Astrocyte (in vitro differentiated cells and primary cell): ENCODE data around the gene IFT81. TPM values are rescaled to one million over a fixed set of nuclear protein-coding genes. Genes with fewer than 3 reads are reported as not detected.

Source experiments
- DNase-seq: peaks from one replicate; pipeline ENCODE4 v3.0.0-alpha.2; 2010; ENCODE audit warnings: low read depth
- FAIRE-seq: peaks from 2 replicates; lab custom pipeline; 2011; peaks lifted over from hg19 to GRCh38; lab: Jason Lieb, UNC
- H2AFZ ChIP-seq: 2 replicates; pipeline ENCODE4 v1.6.0; 2012; ENCODE audit warnings: low read depth, low read length, inconsistent platforms
- H3K27ac ChIP-seq: 2 replicates; pipeline ENCODE4 v1.5.1; 2011; ENCODE audit warnings: low read depth, low read length, inconsistent platforms
- H3K27me3 ChIP-seq: 2 replicates; pipeline ENCODE4 v1.6.0; 2011; ENCODE audit warnings: low read length, inconsistent platforms; ENCODE audit not compliant: insufficient read depth
- H3K36me3 ChIP-seq: 2 replicates; pipeline ENCODE4 v1.5.1; 2011; ENCODE audit warnings: low read length, inconsistent platforms; ENCODE audit not compliant: insufficient read depth
- H3K4me1 ChIP-seq: 2 replicates; pipeline ENCODE4 v1.5.1; 2011; ENCODE audit warnings: low read length, inconsistent platforms; ENCODE audit not compliant: insufficient read depth
- H3K4me2 ChIP-seq: 2 replicates; pipeline ENCODE4 v1.6.0; 2012; ENCODE audit warnings: low read length, inconsistent platforms
- H3K4me3 ChIP-seq: 2 replicates; pipeline ENCODE4 v1.5.1; 2011; ENCODE audit warnings: low read depth, mild to moderate bottlenecking, low read length, inconsistent platforms; ENCODE audit not compliant: insufficient read depth
- H3K79me2 ChIP-seq: 2 replicates; pipeline ENCODE4 v1.6.0; 2012; ENCODE audit warnings: mild to moderate bottlenecking, low read length, inconsistent platforms; ENCODE audit not compliant: insufficient read depth
- H3K9ac ChIP-seq: 2 replicates; pipeline ENCODE4 v1.6.0; 2012; ENCODE audit warnings: mild to moderate bottlenecking, low read length, inconsistent platforms
- H3K9me3 ChIP-seq: 2 replicates; pipeline ENCODE4 v1.5.1; 2012; ENCODE audit warnings: low read depth, mild to moderate bottlenecking, low read length, inconsistent platforms; ENCODE audit not compliant: insufficient read depth
- H4K20me1 ChIP-seq: 2 replicates; pipeline ENCODE4 v1.6.0; 2012; ENCODE audit warnings: low read length, inconsistent platforms; ENCODE audit not compliant: insufficient read depth
- H3K27ac Mint-ChIP-seq: one replicate; pipeline ENCODE4 v1.8.0; 2021; ENCODE audit warnings: mild to moderate bottlenecking, mixed read lengths; ENCODE audit not compliant: unreplicated experiment
- H3K27me3 Mint-ChIP-seq: one replicate; pipeline ENCODE4 v1.8.0; 2021; ENCODE audit warnings: low read depth, mixed read lengths; ENCODE audit not compliant: unreplicated experiment
- H3K36me3 Mint-ChIP-seq: one replicate; pipeline ENCODE4 v1.8.0; 2021; ENCODE audit warnings: low read depth, mixed read lengths; ENCODE audit not compliant: unreplicated experiment
- H3K4me1 Mint-ChIP-seq: one replicate; pipeline ENCODE4 v1.8.0; 2021; ENCODE audit warnings: low read depth, mixed read lengths; ENCODE audit not compliant: unreplicated experiment
- H3K4me3 Mint-ChIP-seq: one replicate; pipeline ENCODE4 v1.8.0; 2021; ENCODE audit warnings: mild to moderate bottlenecking, moderate library complexity, mixed read lengths; ENCODE audit not compliant: unreplicated experiment
- H3K9me3 Mint-ChIP-seq: one replicate; pipeline ENCODE4 v1.8.0; 2021; ENCODE audit warnings: mild to moderate bottlenecking, mixed read lengths; ENCODE audit not compliant: unreplicated experiment
- EZH2 ChIP-seq: IDR thresholded peaks from 2 replicates; pipeline ENCODE4 v1.6.1; 2012; ENCODE audit warnings: mild to moderate bottlenecking, low read length, inconsistent platforms; ENCODE audit not compliant: insufficient read depth
- total RNA-seq: library from RNA; stranded (reverse); gene quantifications from 2 replicates; pipeline ENCODE4 v1.2.1, GENCODE V29; 2021
- TF ChIP-seq, protein P1 (sequence below): IDR thresholded peaks from 2 replicates; pipeline ENCODE4 v1.5.1; 2011; ENCODE audit warnings: low read depth, mild to moderate bottlenecking, inconsistent platforms, low read length, moderate library complexity; ENCODE audit not compliant: insufficient read depth

IFT81 gene
- total RNA-seq, 1 donor from 2014 or later: 12.3 TPM

DNA sequence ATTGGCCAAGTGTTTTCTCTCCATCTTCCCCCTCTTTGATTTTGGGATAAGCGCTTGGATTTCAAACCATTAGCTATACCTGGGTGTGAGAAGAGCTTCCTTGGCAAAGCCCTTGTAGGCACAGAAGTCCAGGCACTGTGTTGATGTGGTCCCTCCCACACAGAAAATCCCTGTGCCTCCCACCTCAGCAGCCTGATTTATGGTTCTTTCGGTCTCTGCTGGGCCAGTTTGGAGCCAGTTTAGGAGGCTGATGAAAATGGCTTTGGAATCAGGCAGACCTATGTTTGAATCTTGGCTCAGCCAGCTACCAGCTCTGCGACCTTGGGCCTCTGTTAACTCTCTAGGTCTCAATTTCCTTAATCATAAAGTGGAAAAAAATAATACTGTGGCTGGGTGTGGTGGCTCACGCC, 9.6 kb upstream of the IFT81 start:
- no peak overlapping the region for H3K9ac ChIP-seq
- H4K20me1 ChIP-seq: no peaks in the 10 kb centered on the region
- no peak overlapping the region for H3K27ac Mint-ChIP-seq
- DNase-seq (no peak), FAIRE-seq (no peak)
- H3K4me3 Mint-ChIP-seq: no peak overlapping the region
- no peak overlapping the region for H3K27ac ChIP-seq
- H3K36me3 Mint-ChIP-seq: no peaks in the 10 kb centered on the region
- no peaks in the 10 kb centered on the region for H3K27me3 ChIP-seq
- H3K4me3 ChIP-seq: no peak overlapping the region
- H3K4me1 Mint-ChIP-seq: peaks cover under 1% of the 10 kb centered on the region
- no peak overlapping the region for H2AFZ ChIP-seq
- H3K9me3 Mint-ChIP-seq: peaks cover 9% of the 10 kb centered on the region
- peaks cover 9% of the 10 kb centered on the region for H3K9me3 ChIP-seq
- TF ChIP-seq, protein P1, sequence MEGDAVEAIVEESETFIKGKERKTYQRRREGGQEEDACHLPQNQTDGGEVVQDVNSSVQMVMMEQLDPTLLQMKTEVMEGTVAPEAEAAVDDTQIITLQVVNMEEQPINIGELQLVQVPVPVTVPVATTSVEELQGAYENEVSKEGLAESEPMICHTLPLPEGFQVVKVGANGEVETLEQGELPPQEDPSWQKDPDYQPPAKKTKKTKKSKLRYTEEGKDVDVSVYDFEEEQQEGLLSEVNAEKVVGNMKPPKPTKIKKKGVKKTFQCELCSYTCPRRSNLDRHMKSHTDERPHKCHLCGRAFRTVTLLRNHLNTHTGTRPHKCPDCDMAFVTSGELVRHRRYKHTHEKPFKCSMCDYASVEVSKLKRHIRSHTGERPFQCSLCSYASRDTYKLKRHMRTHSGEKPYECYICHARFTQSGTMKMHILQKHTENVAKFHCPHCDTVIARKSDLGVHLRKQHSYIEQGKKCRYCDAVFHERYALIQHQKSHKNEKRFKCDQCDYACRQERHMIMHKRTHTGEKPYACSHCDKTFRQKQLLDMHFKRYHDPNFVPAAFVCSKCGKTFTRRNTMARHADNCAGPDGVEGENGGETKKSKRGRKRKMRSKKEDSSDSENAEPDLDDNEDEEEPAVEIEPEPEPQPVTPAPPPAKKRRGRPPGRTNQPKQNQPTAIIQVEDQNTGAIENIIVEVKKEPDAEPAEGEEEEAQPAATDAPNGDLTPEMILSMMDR: no peak
- no peak for TF ChIP-seq EZH2
- H3K4me1 ChIP-seq: peaks cover 5% of the 10 kb centered on the region
- no peak overlapping the region for H3K4me2 ChIP-seq
- peaks cover 5% of the 10 kb centered on the region for H3K27me3 Mint-ChIP-seq
- H3K79me2 ChIP-seq: no peaks in the 10 kb centered on the region
- no peaks in the 10 kb centered on the region for H3K36me3 ChIP-seq

DNA sequence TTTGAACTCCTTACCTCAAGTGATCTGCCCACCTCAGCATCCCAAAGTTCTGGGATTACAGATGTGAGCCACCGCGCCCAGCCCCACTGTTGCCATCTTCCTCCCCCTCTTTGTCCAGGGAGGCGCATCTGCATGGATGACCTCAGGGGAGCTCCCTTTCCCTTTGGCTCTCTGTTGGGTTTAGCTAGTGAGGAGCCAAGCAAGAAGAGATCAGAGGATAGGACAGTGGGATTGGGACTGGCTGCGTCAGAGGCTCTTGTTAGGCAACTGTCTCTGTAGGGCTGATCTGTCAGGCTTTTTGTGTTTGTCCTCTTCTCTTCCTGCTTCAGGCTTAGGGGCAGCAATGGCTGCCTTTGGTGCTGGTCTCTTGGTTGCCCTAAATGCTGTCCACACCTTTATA, 8.5 kb upstream of the IFT81 start:
- Mint-ChIP-seq H3K27me3 (peaks cover 5% of the 10 kb centered on the region), H3K9me3 (peaks cover 9% of the 10 kb centered on the region), H3K4me1 (no peaks in the 10 kb centered on the region), H3K27ac (no peak overlapping the region), H3K36me3 (no peaks in the 10 kb centered on the region), H3K4me3 (no peak overlapping the region)
- DNase-seq: no peak
- no peaks in the 10 kb centered on the region for H3K4me1 ChIP-seq
- H3K79me2 ChIP-seq: no peaks in the 10 kb centered on the region
- no peak overlapping the region for H3K9ac ChIP-seq
- no peak overlapping the region for H2AFZ ChIP-seq
- H3K4me3 ChIP-seq: no peak overlapping the region
- H3K36me3 ChIP-seq: no peaks in the 10 kb centered on the region
- no peak overlapping the region for H3K27ac ChIP-seq
- no peak for FAIRE-seq
- H3K4me2 ChIP-seq: no peak overlapping the region
- no peaks in the 10 kb centered on the region for H4K20me1 ChIP-seq
- peaks cover 9% of the 10 kb centered on the region for H3K9me3 ChIP-seq
- TF ChIP-seq, protein P1: no peak
- TF ChIP-seq EZH2: no peak
- H3K27me3 ChIP-seq: no peaks in the 10 kb centered on the region

DNA sequence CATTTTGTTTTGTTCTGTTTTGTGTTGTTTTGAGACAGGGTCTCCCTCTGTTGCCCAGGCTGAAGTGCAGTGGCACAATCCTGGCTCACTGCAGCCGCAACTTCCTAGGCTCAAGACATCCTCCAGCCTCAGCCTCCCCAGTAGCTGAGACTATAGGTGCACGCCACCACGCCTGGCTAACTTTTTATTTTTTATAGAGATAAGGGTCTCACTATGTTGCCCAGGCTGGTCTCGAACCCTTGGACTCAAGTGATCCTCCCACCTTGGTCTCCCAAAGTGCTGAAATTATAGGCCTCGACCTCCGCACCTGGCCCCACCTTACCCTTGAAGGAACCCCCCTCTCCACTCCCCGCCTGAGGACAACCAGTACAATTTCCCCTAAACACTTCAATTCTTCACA, 7.5 kb upstream of the IFT81 start:
- Mint-ChIP-seq H3K4me1 (no peaks in the 10 kb centered on the region), H3K27ac (no peak overlapping the region), H3K36me3 (no peaks in the 10 kb centered on the region), H3K9me3 (peaks cover 6% of the 10 kb centered on the region), H3K4me3 (no peak overlapping the region), H3K27me3 (peaks cover 5% of the 10 kb centered on the region)
- H3K9ac ChIP-seq: no peak overlapping the region
- H3K36me3 ChIP-seq: no peaks in the 10 kb centered on the region
- H3K4me1 ChIP-seq: no peaks in the 10 kb centered on the region
- no peak overlapping the region for H3K27ac ChIP-seq
- TF ChIP-seq EZH2: no peak
- TF ChIP-seq, protein P1: no peak
- peaks cover 5% of the 10 kb centered on the region for H3K9me3 ChIP-seq
- no peak overlapping the region for H3K4me3 ChIP-seq
- FAIRE-seq (no peak), DNase-seq (no peak)
- no peak overlapping the region for H3K4me2 ChIP-seq
- H2AFZ ChIP-seq: no peak overlapping the region
- H4K20me1 ChIP-seq: no peaks in the 10 kb centered on the region
- H3K79me2 ChIP-seq: no peaks in the 10 kb centered on the region
- H3K27me3 ChIP-seq: no peaks in the 10 kb centered on the region
